ENCODE data around the gene BANF1.

DNA sequence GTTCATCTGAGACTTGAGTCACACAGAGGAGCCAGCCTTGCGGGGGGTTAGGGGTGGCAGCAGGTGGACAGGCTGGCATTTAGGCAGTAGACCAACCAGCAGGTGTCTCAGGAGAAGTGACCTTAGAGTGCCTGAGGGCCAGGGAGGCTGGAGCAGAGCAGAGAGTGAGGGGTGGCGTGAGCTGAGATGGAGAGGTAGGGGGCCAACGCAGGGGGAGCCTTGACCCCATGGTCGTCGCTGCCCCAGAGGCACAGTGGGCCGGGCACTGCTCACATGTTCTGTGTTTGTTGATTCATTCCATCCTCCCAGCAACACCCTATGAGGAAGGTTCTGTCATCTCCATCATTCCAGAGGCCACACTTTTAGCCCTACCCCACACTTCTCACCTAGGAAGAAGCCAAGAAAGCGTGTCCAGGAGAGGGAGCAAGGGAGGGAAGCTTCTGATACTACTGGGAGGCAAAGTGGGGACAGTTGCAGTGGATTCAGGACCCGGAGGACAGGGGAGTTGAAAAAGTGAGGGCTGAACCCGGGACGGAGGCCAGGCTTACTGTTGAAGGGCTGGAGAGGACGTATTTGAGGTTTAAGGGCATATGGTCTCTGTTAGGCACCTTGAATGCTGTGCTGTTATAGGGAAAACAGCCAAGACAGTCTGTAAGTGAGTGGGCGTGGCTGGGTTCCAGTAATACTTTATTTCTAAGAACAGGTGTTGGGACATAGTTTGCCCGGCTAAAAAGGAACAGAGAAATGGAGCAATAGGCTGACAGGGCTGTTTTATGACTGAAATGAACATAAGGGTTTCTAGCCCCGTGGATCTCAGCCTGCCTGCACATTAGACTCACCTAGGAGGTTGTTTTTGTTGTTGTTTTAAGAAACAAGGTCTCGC is 33.5 kb upstream of the BANF1 start:
- TF ChIP-seq, protein P1, sequence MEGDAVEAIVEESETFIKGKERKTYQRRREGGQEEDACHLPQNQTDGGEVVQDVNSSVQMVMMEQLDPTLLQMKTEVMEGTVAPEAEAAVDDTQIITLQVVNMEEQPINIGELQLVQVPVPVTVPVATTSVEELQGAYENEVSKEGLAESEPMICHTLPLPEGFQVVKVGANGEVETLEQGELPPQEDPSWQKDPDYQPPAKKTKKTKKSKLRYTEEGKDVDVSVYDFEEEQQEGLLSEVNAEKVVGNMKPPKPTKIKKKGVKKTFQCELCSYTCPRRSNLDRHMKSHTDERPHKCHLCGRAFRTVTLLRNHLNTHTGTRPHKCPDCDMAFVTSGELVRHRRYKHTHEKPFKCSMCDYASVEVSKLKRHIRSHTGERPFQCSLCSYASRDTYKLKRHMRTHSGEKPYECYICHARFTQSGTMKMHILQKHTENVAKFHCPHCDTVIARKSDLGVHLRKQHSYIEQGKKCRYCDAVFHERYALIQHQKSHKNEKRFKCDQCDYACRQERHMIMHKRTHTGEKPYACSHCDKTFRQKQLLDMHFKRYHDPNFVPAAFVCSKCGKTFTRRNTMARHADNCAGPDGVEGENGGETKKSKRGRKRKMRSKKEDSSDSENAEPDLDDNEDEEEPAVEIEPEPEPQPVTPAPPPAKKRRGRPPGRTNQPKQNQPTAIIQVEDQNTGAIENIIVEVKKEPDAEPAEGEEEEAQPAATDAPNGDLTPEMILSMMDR (IDR thresholded peaks at IDR 0.05; ENCODE audit: low read length) = no peak
- no peak for TF ChIP-seq EZH2 (IDR thresholded peaks at IDR 0.05; ENCODE audit: borderline replicate concordance, low read length)

All from OCI-LY1 (cell line).